CD8-positive, alpha-beta memory T cell (primary cell): ENCODE data around the gene FHL1. TPM values are rescaled to one million over a fixed set of nuclear protein-coding genes. Genes with fewer than 3 reads are reported as not detected.
A peak's percentile ranks its signal among the peaks of the same experiment; 100 is the strongest.

Experiments
- CTCF ChIA-PET: fragments of 350-600 bp; sonication (Branson Sonifier 250); formaldehyde crosslinking; loops from one replicate; lab custom pipeline; 2021; ENCODE audit warnings: antibody characterized with exemption; lab: Charles Lee
- POLR2A ChIA-PET: fragments of 350-600 bp; sonication (Branson Sonifier 250); formaldehyde crosslinking; loops from one replicate; lab custom pipeline; 2021; ENCODE audit warnings: antibody characterized with exemption; lab: Charles Lee
- DNase-seq, 5 donors: peaks; one replicate each; pipeline versions ENCODE4 v3.0.0 to v3.0.0-alpha.2; 2020 to 2022; ENCODE audit warnings: mixed read lengths in 1 of 5
- H3K27ac ChIP-seq: one replicate; pipeline ENCODE4 v1.7.0; 2013; ENCODE audit warnings: low read depth, mild to moderate bottlenecking, low read length, moderate library complexity
- H3K27me3 ChIP-seq: 2 replicates; pipeline ENCODE4 v1.7.0; 2013; ENCODE audit warnings: low read length, mild to moderate bottlenecking; ENCODE audit not compliant: insufficient read depth, poor library complexity, severe bottlenecking
- H3K36me3 ChIP-seq: 2 replicates; pipeline ENCODE4 v1.7.0; 2013; ENCODE audit warnings: mild to moderate bottlenecking, low read length, moderate library complexity; ENCODE audit not compliant: insufficient read depth
- H3K4me1 ChIP-seq: 2 replicates; pipeline ENCODE4 v1.7.0; 2013; ENCODE audit warnings: mild to moderate bottlenecking, low read length, moderate library complexity; ENCODE audit not compliant: insufficient read depth
- H3K4me3 ChIP-seq: 2 replicates; pipeline ENCODE4 v1.7.0; 2013; ENCODE audit warnings: mild to moderate bottlenecking, low read length
- H3K9me3 ChIP-seq: 2 replicates; pipeline ENCODE4 v1.7.0; 2013; ENCODE audit warnings: mild to moderate bottlenecking, low read length
- H3K27ac Mint-ChIP-seq, 8 donors: one replicate each; pipeline ENCODE4 v1.8.0; 2020 to 2021; ENCODE audit warnings: mixed read lengths in 8 of 8, mild to moderate bottlenecking in 6 of 8, inconsistent platforms in 3 of 8, moderate library complexity in 3 of 8
- H3K27me3 Mint-ChIP-seq, 2 donors: one replicate each; pipeline ENCODE4 v1.8.0; 2020 to 2021; ENCODE audit warnings: mixed read lengths in 2 of 2, mild to moderate bottlenecking in 1 of 2, moderate library complexity in 1 of 2
- H3K36me3 Mint-ChIP-seq, 3 donors: one replicate each; pipeline ENCODE4 v1.8.0; 2020 to 2021; ENCODE audit warnings: mixed read lengths in 3 of 3, inconsistent platforms in 1 of 3, mild to moderate bottlenecking in 1 of 3
- H3K4me1 Mint-ChIP-seq, 3 donors: one replicate each; pipeline ENCODE4 v1.8.0; 2020 to 2021; ENCODE audit warnings: mixed read lengths in 3 of 3, inconsistent platforms in 1 of 3, mild to moderate bottlenecking in 1 of 3
- H3K4me3 Mint-ChIP-seq, 7 donors: one replicate each; pipeline ENCODE4 v1.8.0; 2020 to 2021; ENCODE audit warnings: mixed read lengths in 7 of 7, mild to moderate bottlenecking in 6 of 7, moderate library complexity in 4 of 7, inconsistent platforms in 2 of 7
- H3K9me3 Mint-ChIP-seq, 5 donors: one replicate each; pipeline ENCODE4 v1.8.0; 2020 to 2022; ENCODE audit warnings: mixed read lengths in 5 of 5, mild to moderate bottlenecking in 3 of 5, moderate library complexity in 2 of 5, inconsistent platforms in 1 of 5
- polyA plus RNA-seq: library from polyadenylated mRNA; unstranded; fragments of 300-500 nt; fragmentation: Illumina TruSeq; gene quantifications from one replicate; pipeline ENCODE4 v1.2.3, GENCODE V29; 2021
- total RNA-seq, 2 experiments: library from RNA; stranded (reverse); gene quantifications; one replicate each; pipeline ENCODE4 v1.2.3, GENCODE V29; 2021

Gene FHL1
- total and polyA plus RNA-seq, 3 experiments from 2014 or later: 7.5 to 18.5 (median 8.1) TPM

DNA sequence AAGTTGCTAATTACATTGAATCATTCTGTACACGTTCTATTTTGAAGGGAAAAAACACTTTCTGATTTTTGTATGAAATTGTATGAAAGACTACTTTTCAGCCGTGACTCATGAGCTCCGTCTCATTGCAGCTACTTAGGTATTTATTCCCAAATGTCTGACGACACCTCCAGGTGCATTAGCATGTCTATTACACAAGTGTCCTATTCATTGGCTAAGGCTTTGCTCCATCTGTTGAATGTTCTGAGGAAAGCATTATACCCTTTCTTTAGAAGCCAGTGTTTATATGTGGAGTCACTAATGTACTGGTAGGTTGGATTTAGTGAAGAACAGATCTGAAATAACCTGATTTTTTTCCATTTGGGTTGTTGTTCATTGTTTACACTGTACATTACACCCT lies 52.0 kb downstream of the FHL1 start:
- H3K4me3 Mint-ChIP-seq: no peak overlapping the region
- ChIA-PET CTCF (no interaction called here), POLR2A (no interaction called here)
- DNase-seq: no peak
- H3K27ac ChIP-seq: no peak overlapping the region
- no peaks in the 10 kb centered on the region for H3K9me3 Mint-ChIP-seq
- H3K27me3 Mint-ChIP-seq: peaks cover 0 to 8% of the 10 kb centered on the region in 2 donors
- no peak overlapping the region for H3K27ac Mint-ChIP-seq
- H3K9me3 ChIP-seq: no peaks in the 10 kb centered on the region
- H3K4me1 ChIP-seq: peaks cover 7% of the 10 kb centered on the region
- H3K27me3 ChIP-seq: no peaks in the 10 kb centered on the region
- H3K36me3 ChIP-seq: no peaks in the 10 kb centered on the region
- peaks cover 16 to 22% (median 17%) of the 10 kb centered on the region in 3 donors for H3K4me1 Mint-ChIP-seq
- peaks cover 0 to 1% (median 0%) of the 10 kb centered on the region in 3 donors for H3K36me3 Mint-ChIP-seq
- no peak overlapping the region for H3K4me3 ChIP-seq

DNA sequence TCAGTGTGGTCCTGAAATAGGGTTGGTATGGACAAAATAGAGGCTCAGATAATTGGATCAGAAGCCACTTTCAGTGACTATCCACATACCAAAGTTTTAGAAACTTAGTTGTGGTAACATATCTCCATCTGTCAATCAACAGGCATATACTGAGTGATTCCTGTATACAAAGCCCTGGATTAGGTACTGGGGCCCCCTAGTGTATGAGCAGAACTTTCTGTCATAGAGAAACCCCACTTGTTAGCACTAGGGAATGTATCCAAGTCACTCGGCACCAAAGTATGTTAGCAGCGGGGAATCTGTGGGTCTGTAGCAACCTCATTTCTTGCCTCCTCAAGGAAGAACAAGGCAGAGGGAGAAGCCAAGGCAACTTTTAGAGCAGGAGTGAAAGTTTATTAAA lies 53.1 kb downstream of the FHL1 start:
- no peak for DNase-seq
- Histone ChIP-seq H3K9me3 (no peaks in the 10 kb centered on the region), H3K27ac (no peak overlapping the region), H3K36me3 (no peaks in the 10 kb centered on the region), H3K4me1 (peaks cover 11% of the 10 kb centered on the region), H3K4me3 (no peak overlapping the region), H3K27me3 (no peaks in the 10 kb centered on the region)
- H3K4me1 Mint-ChIP-seq: peaks cover 24 to 33% (median 28%) of the 10 kb centered on the region in 3 donors
- peaks cover 0 to 6% of the 10 kb centered on the region in 2 donors for H3K27me3 Mint-ChIP-seq
- no peak overlapping the region for H3K4me3 Mint-ChIP-seq
- no peaks in the 10 kb centered on the region for H3K9me3 Mint-ChIP-seq
- CTCF ChIA-PET: no interaction called here
- POLR2A ChIA-PET: no interaction called here
- H3K36me3 Mint-ChIP-seq: peaks cover 0 to 1% (median 0%) of the 10 kb centered on the region in 3 donors
- H3K27ac Mint-ChIP-seq: peak overlapping the region in 1 of 8 donors; percentile 6

DNA sequence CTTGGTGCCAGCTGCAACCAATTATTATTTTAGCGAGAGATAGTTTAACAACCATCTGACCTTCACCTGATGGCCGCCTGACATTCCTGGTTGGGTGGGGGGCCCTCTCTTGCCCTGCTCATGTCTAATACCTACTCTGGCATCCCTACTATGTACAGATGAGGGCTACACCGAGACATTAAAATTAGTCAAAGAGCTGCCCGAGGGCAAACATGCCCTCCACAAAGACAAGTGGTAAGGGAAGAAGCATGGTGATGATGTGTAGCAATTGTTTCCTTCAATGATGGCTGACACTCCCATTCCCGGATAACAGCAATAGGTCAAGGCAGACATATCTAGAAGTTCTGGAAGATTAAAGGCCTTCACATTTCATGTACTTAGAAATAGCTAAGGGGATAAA lies 54.3 kb downstream of the FHL1 start:
- ChIA-PET CTCF (interaction anchor here (2.3 kb wide), 1 partner anchor 174 kb away, joined by 5 read pairs; no protein-coding TSS in a partner anchor), POLR2A (no interaction called here)
- H3K9me3 Mint-ChIP-seq: no peaks in the 10 kb centered on the region

DNA sequence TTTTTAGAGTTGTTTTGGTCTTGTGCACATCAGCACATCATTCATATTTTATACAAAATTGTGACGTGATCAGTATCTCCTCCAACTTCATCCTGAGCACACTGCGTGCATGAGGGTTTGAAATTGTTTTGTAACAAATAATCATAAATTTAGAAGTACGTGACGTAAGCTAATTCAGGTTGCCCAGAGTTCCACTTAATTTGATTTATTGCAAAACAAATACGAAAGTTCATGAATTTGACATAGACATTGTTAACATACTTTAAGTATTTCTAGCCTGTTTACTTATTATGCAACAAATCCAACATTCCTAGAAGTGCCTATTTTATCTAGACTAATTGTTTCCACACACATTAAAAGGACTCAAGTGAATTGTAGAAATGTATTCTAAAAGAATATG lies 55.6 kb downstream of the FHL1 start:
- H3K27me3 ChIP-seq: no peaks in the 10 kb centered on the region
- no peaks in the 10 kb centered on the region for H3K36me3 ChIP-seq
- no peaks in the 10 kb centered on the region for H3K9me3 ChIP-seq
- H3K4me1 ChIP-seq: peaks cover 11% of the 10 kb centered on the region
- Mint-ChIP-seq H3K27ac (peak overlapping the region in 4 of 8 donors; percentile 29 to 82 (median 60)), H3K4me1 (peaks cover 29 to 39% (median 30%) of the 10 kb centered on the region in 3 donors), H3K4me3 (no peak overlapping the region), H3K36me3 (peaks cover 0 to 5% (median 1%) of the 10 kb centered on the region in 3 donors), H3K27me3 (no peaks in the 10 kb centered on the region), H3K9me3 (no peaks in the 10 kb centered on the region)
- ChIA-PET CTCF (interaction anchor here (0.8 to 2.3 kb wide), 2 partner anchors 40 to 175 kb away, joined by 3 to 5 read pairs; no protein-coding TSS in a partner anchor), POLR2A (no interaction called here)
- no peak overlapping the region for H3K27ac ChIP-seq
- H3K4me3 ChIP-seq: no peak overlapping the region
- DNase-seq: no peak

More for the DNA sequence above, 54.3 kb downstream of the FHL1 start:
- H3K4me3 Mint-ChIP-seq: no peak overlapping the region
- H3K27ac ChIP-seq: no peak overlapping the region
- no peaks in the 10 kb centered on the region for H3K36me3 ChIP-seq
- H3K36me3 Mint-ChIP-seq: peaks cover 0 to 1% (median 0%) of the 10 kb centered on the region in 3 donors
- no peaks in the 10 kb centered on the region for H3K27me3 ChIP-seq
- peaks cover 0 to 2% of the 10 kb centered on the region in 2 donors for H3K27me3 Mint-ChIP-seq
- DNase-seq: no peak
- peaks cover 29 to 39% (median 30%) of the 10 kb centered on the region in 3 donors for H3K4me1 Mint-ChIP-seq
- peaks cover 11% of the 10 kb centered on the region for H3K4me1 ChIP-seq
- H3K4me3 ChIP-seq: no peak overlapping the region
- H3K9me3 ChIP-seq: no peaks in the 10 kb centered on the region
- H3K27ac Mint-ChIP-seq: no peak overlapping the region

DNA sequence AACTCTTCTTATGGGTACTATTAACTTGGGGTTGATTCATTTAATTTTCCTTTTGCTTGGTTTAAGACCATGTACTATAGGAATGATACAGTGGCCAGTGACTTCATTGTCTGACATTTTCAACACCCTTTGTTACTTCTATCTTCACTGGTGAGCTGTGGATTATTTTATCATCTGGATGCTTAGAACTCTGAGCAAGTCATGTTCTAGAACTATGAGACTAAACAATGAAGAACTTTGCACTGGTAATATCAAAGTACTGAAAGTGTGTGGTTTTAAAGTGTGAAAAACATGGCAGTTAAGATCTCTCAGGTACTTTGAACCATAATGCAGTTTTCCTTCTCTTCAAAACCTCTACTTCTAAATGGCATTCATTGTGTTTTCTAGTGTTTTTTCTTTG lies 56.1 kb downstream of the FHL1 start:
- Histone ChIP-seq H3K4me3 (no peak overlapping the region), H3K27ac (no peak overlapping the region), H3K36me3 (no peaks in the 10 kb centered on the region), H3K9me3 (no peaks in the 10 kb centered on the region), H3K27me3 (no peaks in the 10 kb centered on the region), H3K4me1 (peaks cover 11% of the 10 kb centered on the region)
- DNase-seq: peak in 1 of 5 donors; percentile 9
- Mint-ChIP-seq H3K9me3 (no peaks in the 10 kb centered on the region), H3K36me3 (peaks cover 0 to 5% (median 1%) of the 10 kb centered on the region in 3 donors), H3K4me3 (peak overlapping the region in 1 of 7 donors; percentile 0), H3K27ac (peak overlapping the region in 4 of 8 donors; percentile 34 to 82 (median 60)), H3K4me1 (peaks cover 29 to 39% (median 30%) of the 10 kb centered on the region in 3 donors), H3K27me3 (no peaks in the 10 kb centered on the region)
- ChIA-PET CTCF (interaction anchor here (0.8 to 2.3 kb wide), 2 partner anchors 40 to 175 kb away, joined by 3 to 5 read pairs; no protein-coding TSS in a partner anchor), POLR2A (no interaction called here)

DNA sequence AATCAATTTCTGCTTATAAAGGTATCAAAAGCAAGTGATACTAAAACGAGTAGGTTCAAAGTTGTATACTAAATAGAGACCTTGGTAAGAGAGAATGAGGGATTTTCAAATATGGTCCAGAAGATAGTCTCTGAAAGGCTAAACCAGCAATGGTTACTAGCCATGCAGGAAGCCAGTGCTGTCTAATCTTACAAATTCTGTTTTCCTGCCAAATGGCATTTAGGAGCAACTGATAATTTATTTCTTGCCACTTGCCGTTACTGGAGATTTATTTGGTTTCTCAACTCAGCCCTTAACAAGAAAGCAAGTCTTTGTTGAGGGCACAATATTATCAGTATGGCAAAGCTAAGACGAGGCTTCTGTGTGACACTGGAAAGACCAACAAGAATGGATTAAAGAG lies 56.6 kb downstream of the FHL1 start:
- no peaks in the 10 kb centered on the region for H3K9me3 ChIP-seq
- no peak overlapping the region for H3K27ac ChIP-seq
- Mint-ChIP-seq H3K4me3 (no peak overlapping the region), H3K4me1 (peaks cover 29 to 39% (median 30%) of the 10 kb centered on the region in 3 donors), H3K27ac (peak overlapping the region in 5 of 8 donors; percentile 11 to 82 (median 67)), H3K36me3 (peaks cover 0 to 5% (median 1%) of the 10 kb centered on the region in 3 donors), H3K9me3 (no peaks in the 10 kb centered on the region), H3K27me3 (no peaks in the 10 kb centered on the region)
- no peak overlapping the region for H3K4me3 ChIP-seq
- no peak for DNase-seq
- POLR2A ChIA-PET: no interaction called here
- no peaks in the 10 kb centered on the region for H3K36me3 ChIP-seq
- CTCF ChIA-PET: interaction anchor here (2.3 kb wide), 1 partner anchor 176 kb away, joined by 5 read pairs; no protein-coding TSS in a partner anchor
- no peaks in the 10 kb centered on the region for H3K27me3 ChIP-seq
- H3K4me1 ChIP-seq: peaks cover 11% of the 10 kb centered on the region

DNA sequence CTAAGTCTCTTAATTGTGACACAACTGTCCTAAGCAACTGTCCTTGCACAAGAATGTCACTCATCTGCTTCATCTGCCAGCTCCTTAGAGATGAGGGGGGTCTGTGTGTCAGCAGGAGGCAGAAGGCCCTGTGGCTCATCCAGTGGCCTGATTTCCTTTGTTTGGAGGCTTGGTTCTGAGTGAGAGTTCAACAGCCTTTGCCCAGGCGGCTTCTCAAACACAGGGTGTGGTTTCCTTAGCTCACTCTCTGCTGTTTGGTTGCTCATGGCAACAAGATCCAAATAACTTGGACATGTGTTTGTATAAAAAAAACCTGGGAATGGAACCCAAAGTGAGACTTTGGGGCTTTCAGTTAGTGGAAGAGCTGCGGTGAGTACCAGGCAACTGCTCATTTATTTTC lies 57.2 kb downstream of the FHL1 start:
- DNase-seq: peak in 1 of 5 donors; percentile 37
- ChIA-PET CTCF (interaction anchor here (1.0 kb wide), 1 partner anchor 176 kb away, joined by 3 read pairs; no protein-coding TSS in a partner anchor), POLR2A (no interaction called here)
- H3K36me3 Mint-ChIP-seq: peaks cover 0 to 9% (median 3%) of the 10 kb centered on the region in 3 donors
- Histone ChIP-seq H3K27me3 (no peaks in the 10 kb centered on the region), H3K4me1 (peaks cover 11% of the 10 kb centered on the region), H3K36me3 (no peaks in the 10 kb centered on the region), H3K27ac (peak overlapping the region; percentile 16), H3K4me3 (no peak overlapping the region), H3K9me3 (no peaks in the 10 kb centered on the region)
- H3K9me3 Mint-ChIP-seq: no peaks in the 10 kb centered on the region
- no peaks in the 10 kb centered on the region for H3K27me3 Mint-ChIP-seq
- peak overlapping the region; percentile 51 to 96 (median 84) for H3K27ac Mint-ChIP-seq
- H3K4me1 Mint-ChIP-seq: peaks cover 29 to 39% (median 30%) of the 10 kb centered on the region in 3 donors
- H3K4me3 Mint-ChIP-seq: peak overlapping the region in 6 of 7 donors; percentile 17 to 66 (median 44)

DNA sequence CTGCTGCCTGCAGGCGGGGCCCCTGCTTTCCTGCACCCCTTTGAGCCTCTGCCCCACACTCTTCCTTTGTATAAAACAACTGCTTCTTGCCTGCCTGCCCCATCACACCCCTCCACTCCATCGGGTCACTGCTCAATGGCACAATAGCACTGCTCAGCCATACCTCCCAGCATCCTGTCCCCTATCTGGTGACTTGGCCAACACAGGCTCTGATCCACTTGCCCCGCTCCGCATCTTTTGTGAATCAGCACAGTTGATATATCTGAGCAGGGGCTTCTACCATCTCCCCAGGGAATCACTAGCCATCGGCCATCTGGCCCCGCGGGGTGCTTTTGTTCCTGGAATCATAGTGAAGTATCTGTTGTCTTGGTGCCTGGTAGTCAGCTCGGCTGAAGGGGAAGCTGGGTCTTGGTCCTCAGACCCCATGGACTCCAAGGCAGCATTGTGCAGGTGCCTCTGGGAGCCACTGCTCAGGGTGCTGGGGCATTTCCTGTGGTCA lies 58.6 kb downstream of the FHL1 start:
- ChIA-PET CTCF (interaction anchor here (1.1 kb wide), 1 partner anchor 177 kb away, joined by 3 read pairs; no protein-coding TSS in a partner anchor), POLR2A (no interaction called here)
- H3K27ac Mint-ChIP-seq: peak overlapping the region in 4 of 8 donors; percentile 46 to 93 (median 74)
- H3K36me3 Mint-ChIP-seq: peaks cover 0 to 16% (median 4%) of the 10 kb centered on the region in 3 donors
- no peak for DNase-seq
- peaks cover 29 to 36% (median 30%) of the 10 kb centered on the region in 3 donors for H3K4me1 Mint-ChIP-seq
- H3K9me3 ChIP-seq: no peaks in the 10 kb centered on the region
- no peaks in the 10 kb centered on the region for H3K9me3 Mint-ChIP-seq
- no peak overlapping the region for H3K4me3 Mint-ChIP-seq
- peaks cover 11% of the 10 kb centered on the region for H3K4me1 ChIP-seq
- no peaks in the 10 kb centered on the region for H3K36me3 ChIP-seq
- no peaks in the 10 kb centered on the region for H3K27me3 ChIP-seq
- no peak overlapping the region for H3K4me3 ChIP-seq
- no peak overlapping the region for H3K27ac ChIP-seq
- no peaks in the 10 kb centered on the region for H3K27me3 Mint-ChIP-seq
